GM21447 (cell line): ENCODE results near the gene DSN1.

Source experiments
- ATAC-seq: cut with Tn5 transposase; IDR thresholded peaks from one replicate; pipeline ENCODE4 v1.9.1; 2021; ENCODE audit not compliant: unreplicated experiment

Gene DSN1

DNA sequence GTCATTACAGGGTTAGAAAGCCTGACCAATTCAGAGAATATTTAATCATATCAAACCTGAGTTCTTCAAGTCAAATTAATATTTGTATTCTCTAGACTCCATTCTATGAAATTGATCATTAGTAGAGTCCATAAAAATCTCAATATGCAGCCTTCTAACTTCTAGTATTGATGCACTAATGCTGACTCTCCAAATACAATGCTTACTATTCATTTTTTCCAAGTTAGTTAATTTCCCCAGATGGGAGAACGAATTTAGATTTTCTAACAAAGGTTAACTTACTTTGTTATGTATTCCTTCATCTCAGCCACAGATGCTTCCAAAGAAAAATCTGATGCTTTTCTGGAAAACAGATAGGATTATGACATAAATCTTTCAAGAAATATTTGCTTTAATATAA is 15.3 kb downstream of the DSN1 start:
- no peak for ATAC-seq

DNA sequence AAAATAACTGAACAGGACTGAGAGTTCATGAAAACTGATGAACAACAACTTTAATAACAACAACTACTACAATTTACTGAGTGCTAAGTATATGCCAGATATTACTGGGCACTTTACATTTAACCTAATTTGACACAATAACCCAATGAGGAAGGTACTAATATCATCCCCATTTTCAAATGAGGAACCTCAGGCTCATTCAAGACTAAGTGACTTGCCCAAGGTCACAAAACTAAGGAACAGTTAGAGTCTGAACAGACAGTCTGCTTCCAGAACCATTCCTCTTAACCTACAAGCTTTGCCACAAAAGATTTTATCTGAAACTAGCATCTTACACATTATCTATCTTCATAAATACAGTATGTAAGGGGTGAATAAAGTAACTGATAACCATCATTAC is 17.1 kb downstream of the DSN1 start:
- no peak for ATAC-seq

DNA sequence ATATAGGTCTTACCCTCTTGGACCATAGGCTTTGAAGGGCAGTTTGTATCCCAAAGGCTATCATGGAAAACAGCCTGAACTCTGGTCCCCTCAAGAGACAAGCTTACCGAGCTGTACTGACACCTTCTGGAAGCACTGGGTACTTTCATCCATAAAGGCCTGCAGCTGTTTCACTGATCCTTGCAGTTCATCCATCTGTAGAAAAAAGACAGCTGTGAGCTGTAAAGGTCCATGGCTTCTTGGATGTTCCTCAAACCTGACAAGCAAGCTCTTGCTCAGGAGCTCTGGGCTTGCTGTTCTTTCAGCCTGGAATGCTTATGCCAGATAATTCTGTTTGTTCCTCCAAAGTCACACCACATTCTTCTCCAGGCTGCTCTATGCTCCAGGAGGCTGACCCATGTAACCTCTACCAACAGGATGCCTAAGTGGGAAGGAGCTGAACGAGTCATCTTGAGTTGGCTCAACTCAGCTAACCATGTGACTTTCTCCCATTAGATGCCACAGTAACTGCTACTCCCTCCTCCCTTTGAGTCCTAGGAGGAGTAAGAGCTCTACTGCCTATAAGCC is 18.8 kb downstream of the DSN1 start:
- no peak for ATAC-seq

DNA sequence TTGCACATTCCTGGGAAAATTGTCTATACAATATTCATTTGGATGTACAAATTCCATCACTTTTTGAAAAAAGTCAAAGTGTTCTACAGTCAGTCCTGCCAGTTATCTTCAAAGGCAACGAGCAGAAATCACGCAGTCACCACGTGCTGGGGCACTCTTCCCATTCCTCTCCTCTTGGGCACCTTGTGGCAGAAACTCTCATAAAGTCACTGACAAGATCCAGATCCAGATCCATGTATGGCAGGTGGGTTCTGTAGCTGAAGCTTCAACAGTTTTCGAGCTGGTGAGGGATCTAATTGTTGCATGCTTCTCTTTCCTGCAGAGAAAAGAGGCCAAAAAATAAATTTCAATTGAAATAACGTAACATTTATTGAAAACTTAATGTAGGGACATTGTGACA is 21.0 kb downstream of the DSN1 start:
- ATAC-seq: no peak

DNA sequence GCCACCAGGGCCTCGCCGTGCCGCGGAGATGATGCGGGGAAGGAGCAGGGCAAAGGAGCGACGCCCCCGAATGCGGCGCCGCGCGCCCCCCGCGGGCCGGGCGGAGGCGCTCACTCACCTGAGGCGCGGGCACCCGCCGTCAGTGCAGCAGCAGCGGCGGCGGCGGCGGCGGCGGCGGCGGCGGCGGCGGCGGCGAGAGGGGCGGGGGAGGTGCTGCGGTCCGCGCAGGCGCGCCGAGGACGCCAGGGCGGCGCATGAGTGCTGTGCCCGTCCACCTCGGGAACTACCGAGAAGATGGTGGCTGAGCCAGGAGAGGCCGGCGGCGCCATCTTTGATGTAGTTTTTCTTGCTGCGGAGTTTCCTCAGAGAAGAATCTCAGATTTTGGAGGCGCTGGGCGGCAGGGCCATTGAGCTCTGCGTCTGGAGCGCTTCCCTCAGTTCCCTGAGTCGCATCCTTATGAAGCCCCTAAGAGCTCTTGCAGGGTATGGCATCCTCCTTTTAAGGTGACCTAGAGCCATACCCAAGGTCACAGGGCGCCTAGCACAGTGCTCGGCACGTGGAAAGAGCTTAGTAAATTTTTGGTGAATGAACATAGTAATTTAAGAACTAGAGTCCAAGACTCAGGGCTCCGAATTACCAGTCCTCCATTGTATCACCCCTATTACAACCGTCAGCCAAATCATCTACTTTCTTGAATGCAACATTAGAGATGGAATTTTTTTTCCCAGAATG is 27.5 kb downstream of the DSN1 start, which contains the start of gene NDRG3:
TSS of gene NDRG3 (minus strand) at position 164 of the 733 bp plus-strand sequence. CDS start 24,355 bp downstream, outside the sequence.
- ATAC-seq: peak; percentile 91

DNA sequence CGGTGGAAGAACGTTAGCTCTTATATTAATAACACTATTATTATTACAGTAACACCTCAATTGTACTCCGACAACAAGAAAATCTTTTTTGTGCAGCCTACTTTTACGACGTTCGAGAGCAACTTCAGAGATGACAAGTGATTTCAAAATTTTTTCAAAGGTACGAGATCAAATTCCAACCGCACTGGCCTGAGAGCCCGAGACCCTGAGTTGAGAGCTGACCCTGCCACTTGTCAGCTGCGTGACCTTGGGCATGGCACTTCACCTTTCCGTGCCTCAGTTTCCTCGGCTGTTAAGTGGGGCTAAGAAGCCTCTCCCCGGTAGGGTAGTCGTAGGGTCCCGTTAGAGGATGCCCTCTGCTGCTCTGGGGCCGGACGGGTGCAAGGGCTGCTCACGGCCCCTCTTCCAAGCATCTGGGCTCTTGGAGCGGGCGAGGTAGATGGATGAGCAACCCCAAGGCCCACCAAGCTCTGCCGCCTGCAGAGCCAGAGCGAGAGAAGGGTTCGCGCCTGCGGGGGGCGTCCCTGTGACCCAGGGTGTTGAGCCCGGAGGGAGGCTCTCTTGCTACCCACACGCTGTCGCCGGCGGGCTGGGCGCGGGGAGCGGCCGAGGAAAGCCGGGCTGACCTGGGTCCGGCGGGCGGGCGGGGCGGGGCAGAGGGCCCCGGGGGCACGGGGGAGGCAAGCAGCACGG is 28.2 kb downstream of the DSN1 start:
- ATAC-seq: no peak

DNA sequence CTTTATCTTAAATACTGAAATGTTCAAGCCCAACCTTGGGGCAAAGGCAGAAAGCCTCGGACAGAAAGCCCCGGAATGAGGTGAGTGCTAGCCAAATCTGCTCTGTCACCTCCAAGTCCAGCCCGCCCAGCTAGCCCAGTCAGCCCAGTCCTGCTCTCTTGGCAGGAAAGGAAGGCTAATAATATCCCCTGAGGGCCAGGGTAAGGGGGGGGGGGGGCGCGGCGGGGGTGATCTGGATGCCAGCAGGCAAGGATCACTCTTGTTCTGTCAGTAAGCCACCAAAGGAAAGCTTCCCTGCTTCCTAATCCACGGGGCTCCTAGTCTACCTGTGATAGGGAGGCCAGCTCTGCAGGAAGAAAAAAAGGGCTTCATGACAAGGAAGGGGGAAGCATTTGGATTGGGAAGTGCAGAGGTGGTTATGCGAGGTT is 28.8 kb downstream of the DSN1 start:
- no peak for ATAC-seq

DNA sequence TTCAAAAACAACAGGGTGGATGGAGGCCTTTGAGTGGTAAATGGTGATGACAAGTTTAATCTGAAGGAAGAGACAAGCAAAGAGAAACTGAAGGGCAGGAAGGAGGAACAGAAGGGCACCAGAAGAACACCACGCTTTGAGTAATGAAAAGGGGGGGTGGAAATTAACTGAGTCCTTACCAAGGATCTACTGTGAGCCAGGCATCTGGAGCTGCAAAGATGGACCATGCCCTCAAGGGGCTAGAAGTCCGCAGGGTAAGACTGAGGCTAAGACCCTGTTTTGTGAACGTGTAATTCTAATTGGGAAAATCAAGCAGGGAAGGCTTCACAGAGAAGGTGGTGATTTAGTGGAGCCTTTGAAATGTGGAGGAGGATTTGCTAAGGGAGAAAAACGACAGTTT is 29.3 kb downstream of the DSN1 start:
- no peak for ATAC-seq

DNA sequence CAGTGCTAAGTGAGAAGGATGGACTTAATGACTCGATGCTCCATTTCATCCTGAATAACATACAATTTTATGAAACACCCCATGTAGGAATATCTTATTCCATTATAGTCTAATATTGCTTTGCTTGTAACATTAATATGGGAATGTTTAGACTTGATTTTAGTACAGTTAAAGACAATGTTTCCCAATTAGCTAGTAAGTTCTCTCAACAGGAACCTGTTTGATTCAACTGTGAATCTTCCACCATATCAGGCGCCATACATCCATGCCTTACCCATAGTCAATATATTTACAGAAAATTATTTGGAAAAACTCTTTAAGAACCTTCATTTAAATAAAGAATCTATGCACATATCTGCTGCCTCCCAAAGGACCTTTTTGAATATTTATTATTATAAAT is 31.0 kb downstream of the DSN1 start:
- no peak for ATAC-seq

DNA sequence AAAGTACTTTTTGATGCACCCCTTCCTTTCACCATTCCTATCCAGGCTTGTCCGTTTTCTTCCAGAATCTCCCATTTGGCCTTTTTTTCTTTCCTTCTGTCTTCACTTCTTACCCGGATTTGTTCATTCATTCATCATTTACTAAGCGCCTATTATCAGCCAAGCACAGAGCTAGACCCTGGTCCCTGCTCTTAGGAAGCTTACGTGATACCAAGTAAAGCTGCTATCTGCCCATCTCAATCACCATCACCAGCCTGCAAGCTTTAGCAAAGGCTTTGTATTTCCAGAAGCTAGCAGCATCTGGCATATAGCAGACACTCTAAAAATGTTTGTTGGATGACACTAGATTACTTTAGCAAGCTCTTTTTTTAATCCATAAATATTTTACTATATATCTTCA is 32.5 kb downstream of the DSN1 start:
- ATAC-seq: no peak

DNA sequence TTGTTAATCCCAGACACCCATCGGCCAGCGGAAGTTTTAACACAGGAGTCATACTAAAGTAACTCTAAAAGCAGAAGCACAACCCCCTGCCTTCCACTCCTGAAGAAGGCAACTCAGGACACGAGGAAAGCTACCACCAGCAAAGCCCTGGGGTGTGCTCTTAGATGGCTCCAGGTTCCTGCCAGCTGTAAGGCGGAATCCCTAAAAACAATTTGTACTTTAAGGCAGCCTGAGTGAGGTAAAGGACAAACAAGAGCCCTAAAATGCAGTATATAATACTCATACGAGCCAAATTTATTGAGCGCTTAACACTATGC is 36.4 kb downstream of the DSN1 start:
- no peak for ATAC-seq

DNA sequence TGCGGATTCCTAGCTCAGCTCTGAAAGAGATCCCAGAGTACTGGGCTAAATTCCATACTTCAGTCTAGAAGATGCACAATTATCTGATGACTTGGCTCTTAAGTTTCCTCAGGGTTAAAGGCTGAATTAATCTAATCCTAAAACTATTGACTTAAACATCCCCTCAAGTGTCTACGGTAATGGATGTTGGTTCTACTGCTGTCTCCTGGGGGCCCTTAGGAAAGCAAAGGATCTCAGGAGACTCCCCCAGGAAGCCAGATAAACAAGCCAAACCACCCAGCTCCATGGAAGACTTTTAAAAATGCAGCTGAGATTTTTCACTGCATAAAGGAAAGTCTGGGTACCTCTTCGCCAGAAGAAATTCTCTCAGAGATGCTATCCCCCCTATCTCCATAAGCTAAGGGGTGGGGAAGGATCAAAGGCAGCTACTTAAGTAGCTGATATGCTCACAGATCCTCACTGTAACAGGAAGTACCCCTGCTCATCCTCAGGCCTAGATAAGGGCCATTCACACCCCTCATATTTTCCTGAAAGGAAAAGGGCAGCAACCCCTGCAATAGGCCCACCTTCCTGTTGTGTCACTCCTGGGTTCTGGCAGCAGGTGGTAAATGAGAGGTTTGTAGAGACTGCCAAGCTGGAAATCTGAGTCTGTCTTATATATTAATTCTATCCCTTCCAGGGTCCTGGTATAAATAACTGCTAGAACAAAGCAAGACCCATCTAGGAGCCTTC is 36.9 kb downstream of the DSN1 start:
- ATAC-seq: no peak

DNA sequence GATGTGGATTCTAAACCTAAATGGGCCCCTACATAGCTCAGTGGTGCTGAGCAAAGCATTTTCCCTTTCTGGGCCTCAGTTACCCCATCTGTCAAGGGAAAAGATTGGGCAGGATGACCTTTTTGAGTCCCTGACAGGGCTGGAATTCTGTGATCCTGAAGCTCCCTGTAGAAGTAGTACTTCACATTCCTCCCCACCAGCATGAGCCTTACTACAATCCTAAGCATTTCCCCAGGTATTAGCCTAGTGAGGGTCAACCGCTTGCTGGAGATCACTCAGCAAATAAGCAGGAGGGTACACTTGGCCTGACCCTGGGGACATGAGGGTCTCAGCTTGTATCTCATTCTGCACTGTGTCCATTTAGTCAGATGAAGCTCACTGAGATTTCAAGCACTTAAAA is 41.1 kb downstream of the DSN1 start:
- ATAC-seq: no peak

DNA sequence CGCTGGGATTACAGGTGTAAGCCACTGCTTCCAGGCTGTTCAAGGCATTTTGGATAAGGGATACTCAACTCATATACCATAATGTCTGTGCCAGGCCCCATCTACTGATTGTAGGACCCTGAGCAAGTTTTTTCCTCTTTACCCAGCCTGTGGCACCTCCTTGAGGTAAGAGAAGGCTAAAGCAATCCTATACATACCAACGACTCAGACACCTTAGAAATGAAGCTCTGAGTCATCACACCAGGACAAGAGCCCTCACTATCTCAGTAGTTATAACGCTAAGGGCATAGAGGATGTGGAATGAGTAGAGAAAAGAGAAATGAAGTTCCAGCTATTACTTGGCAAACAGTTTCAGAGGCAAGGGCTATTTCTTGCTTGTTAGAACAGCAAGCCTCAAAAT is 44.6 kb downstream of the DSN1 start:
- no peak for ATAC-seq

DNA sequence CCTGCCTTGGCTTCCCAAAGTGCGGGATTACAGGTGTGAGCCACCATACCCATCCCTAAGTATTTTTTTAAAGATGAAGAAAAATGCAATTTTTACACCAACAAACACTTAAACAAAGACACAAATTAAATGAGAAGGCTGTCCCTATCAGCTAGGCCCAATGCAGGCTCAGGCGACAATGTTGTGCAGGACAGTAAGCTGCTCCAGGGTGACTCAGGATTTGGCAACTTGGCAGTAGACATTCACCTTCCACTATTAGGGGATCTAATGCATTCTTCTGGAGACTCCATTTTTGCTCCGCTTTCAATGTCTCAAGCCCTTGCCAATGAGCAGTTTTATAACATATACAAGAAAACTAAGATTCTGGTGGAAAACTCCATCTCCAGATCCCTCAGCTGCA is 47.4 kb downstream of the DSN1 start:
- no peak for ATAC-seq

DNA sequence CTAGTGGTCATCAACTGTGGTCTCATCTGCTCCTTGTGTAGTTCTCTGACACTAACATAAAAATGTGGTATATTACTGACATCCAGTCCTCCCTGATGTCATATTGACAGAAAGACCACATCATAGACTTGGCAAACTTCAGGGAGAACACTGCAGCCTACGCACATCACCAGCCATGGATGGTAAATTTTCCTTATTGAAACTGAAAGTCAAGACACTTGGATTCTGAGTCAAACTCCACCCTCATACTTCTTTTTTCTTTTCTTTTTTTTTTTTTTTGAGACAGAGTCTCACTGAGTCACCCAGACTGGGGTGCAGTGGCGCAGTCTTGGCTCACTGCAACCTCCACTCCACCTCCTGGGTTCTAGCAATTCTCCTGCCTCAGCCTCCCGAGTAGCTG is 53.1 kb downstream of the DSN1 start:
- no peak for ATAC-seq

DNA sequence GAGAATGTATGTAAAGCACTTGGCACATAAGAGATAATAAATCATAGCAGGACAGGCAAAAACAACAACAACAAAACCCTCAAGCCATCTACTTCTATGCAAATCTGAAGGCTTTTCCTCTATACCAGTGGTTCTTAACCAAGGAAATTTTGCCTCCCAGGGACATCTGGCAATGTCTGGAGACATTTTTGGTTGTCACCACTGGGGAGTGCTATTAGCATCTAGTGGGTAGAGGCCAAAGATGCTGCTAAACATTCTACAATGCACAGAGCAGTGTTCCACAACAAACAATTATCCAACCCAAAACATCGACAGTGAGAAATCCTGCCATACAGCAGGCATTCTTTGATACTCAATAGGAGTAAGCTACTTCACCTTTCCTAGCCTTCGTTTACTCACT is 55.9 kb downstream of the DSN1 start:
- ATAC-seq: no peak

DNA sequence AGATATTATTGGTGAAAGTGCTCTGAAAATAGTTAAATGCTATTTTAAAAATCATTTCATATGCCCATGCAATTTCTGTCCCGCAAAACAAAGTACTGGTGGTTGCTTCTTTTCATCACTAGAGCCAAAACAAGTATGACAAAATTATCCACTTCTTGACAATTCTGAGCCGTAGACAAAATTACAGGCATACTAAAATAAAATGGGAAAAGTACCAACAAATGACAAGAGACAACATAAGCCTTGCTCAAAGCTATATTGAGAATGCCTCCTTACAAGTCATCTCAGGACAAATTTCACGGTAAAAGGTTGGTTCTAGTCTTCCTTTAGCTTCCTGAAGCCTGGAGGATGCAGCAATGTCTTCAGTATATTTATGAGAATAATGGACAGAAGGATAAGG is 56.5 kb downstream of the DSN1 start:
- ATAC-seq: no peak

DNA sequence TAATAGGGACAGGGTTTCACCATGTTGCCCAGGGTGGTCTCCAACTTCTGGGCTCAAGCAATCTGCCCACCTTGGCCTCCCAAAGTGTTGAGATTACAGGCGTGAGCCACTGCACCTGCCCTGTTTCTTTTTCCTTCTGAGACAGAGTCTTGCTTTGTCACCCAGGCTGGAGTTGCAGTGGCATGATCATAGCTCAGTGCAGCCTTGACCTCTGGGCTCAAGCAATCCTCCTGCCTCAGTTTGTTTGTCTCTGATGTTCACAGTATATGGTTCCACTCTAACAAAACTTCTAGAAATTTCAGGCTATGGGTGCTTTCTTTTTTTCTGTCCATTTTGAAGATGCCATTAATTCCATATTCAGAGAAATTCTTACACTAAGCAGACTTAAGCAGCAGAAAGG is 60.8 kb downstream of the DSN1 start:
- no peak for ATAC-seq

DNA sequence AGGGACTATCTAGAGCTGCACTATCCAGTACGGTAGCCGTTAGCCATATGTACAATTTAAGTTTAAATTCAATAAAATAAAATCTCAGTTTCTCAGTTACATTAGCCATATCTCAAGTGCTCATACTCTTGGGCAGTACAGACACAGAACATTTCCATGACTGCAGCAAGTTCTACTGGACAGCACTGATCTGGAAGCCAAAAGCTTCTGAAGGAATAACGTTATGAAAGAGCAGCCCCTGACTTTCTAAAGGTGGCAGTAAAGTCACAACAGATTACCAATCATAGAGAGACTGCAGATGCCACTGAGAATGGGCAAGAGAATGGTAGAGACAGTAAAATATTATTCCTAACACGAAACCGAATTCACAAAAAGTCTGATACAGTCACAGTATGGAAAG is 64.4 kb downstream of the DSN1 start:
- no peak for ATAC-seq

DNA sequence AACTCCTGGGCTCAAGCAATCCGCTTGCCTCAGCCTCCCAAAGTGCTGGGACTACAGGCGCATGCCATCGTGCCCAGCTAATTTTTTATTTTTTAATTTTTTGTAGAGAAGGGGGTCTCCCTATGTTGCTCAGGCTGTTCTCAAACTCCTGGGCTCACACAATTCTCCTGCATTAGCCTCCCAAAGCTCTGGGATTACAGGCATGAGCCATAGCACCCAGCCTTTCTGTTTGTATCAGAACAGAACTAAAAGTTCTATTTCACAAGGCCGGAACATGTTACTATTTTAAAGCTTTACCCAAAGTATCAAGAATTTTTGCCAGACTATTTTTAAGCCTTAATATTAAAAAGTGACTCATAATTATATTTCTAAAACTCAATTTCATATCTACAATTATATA is 70.0 kb downstream of the DSN1 start:
- no peak for ATAC-seq
